B cell (primary cell): ENCODE data around the gene COL4A1. TPM values are rescaled to one million over a fixed set of nuclear protein-coding genes. Genes with fewer than 3 reads are reported as not detected.
"Not testable (repeated sequence)": the region's sequence is repeated elsewhere in the genome, so short reads cannot be mapped to it uniquely, and the experiment has no call there.

Source experiments
- ATAC-seq: fragments of 200-7000 bp; cut with Tn5 transposase; one replicate; pipeline ENCODE4 v1.10.0; 2021; ENCODE audit warnings: low read depth, mild to moderate bottlenecking, moderate number of reproducible peaks, moderate library complexity
- CTCF ChIA-PET: fragments of 350-600 bp; sonication (Branson Sonifier 250); formaldehyde crosslinking; loops from one replicate; lab custom pipeline; 2021; ENCODE audit warnings: antibody characterized with exemption, inconsistent platforms; lab: Charles Lee
- POLR2A ChIA-PET: fragments of 350-600 bp; sonication (Branson Sonifier 250); formaldehyde crosslinking; loops from one replicate; lab custom pipeline; 2021; ENCODE audit warnings: antibody characterized with exemption; lab: Charles Lee
- DNase-seq: peaks from one replicate; pipeline ENCODE4 v3.0.0; 2013
- H2AFZ ChIP-seq: 2 replicates; pipeline ENCODE4 v1.6.1; 2012; ENCODE audit warnings: mild to moderate bottlenecking, low read depth, low read length; ENCODE audit not compliant: insufficient read depth, poor library complexity, severe bottlenecking
- H3K27ac ChIP-seq, 2 donors: 1 replicate in 1 of 2; 2 replicates in 1 of 2; pipeline ENCODE4 v1.5.1; 2012 to 2013; ENCODE audit warnings: low read length in 2 of 2, mild to moderate bottlenecking in 2 of 2, moderate library complexity in 1 of 2
- H3K27me3 ChIP-seq, 4 experiments: fragments of 200-600 bp in 1 of 4; sonication (generic) in 1 of 4; replicated peaks in 1 of 4; 1 replicate in 2 of 4; 2 replicates in 2 of 4; pipeline versions ENCODE4 v1.6.1 to v1.7.0; 2013 to 2016; ENCODE audit warnings: low read length in 3 of 4, mild to moderate bottlenecking in 2 of 4, mixed read lengths in 1 of 4, moderate library complexity in 1 of 4; ENCODE audit not compliant: insufficient read depth in 4 of 4, control insufficient read depth in 3 of 4; ENCODE audit errors: control extremely low read depth in 1 of 4
- H3K36me3 ChIP-seq, 2 experiments: replicated peaks in 1 of 2; 1 replicate in 1 of 2; 2 replicates in 1 of 2; pipeline versions ENCODE4 v1.6.1 to v1.7.1; 2013; ENCODE audit warnings: low read length in 1 of 2; ENCODE audit not compliant: insufficient read depth in 2 of 2, control insufficient read depth in 1 of 2; ENCODE audit errors: control extremely low read depth in 1 of 2, extremely low read depth in 1 of 2
- H3K4me1 ChIP-seq, 2 donors: fragments of 200-600 bp in 1 of 2; sonication (generic) in 1 of 2; 1 replicate in 1 of 2; 2 replicates in 1 of 2; pipeline versions ENCODE4 v1.5.1 to v1.6.1; 2013 to 2017; ENCODE audit warnings: low read length in 2 of 2; ENCODE audit not compliant: control insufficient read depth in 2 of 2, insufficient read depth in 2 of 2
- H3K4me2 ChIP-seq: replicated peaks from 2 replicates; pipeline ENCODE3; 2012; ENCODE audit warnings: mild to moderate bottlenecking, low read depth, low read length; ENCODE audit not compliant: poor library complexity, severe bottlenecking
- H3K4me3 ChIP-seq, 5 experiments: fragments of 200-600 bp in 1 of 5; sonication (generic) in 1 of 5; 1 replicate in 3 of 5; 2 replicates in 2 of 5; pipeline versions ENCODE4 v1.5.1 to v1.7.0; 2011 to 2016; ENCODE audit warnings: low read length in 4 of 5, mild to moderate bottlenecking in 4 of 5, low read depth in 2 of 5, control low read depth in 1 of 5, moderate library complexity in 1 of 5; ENCODE audit not compliant: insufficient read depth in 1 of 5; ENCODE audit errors: control extremely low read depth in 1 of 5, extremely low read depth in 1 of 5
- H3K79me2 ChIP-seq: fragments of 200-600 bp; sonication (generic); one replicate; pipeline ENCODE4 v1.6.0; 2016; ENCODE audit warnings: low read length; ENCODE audit not compliant: control insufficient read depth, insufficient read depth
- H3K9ac ChIP-seq: fragments of 200-600 bp; sonication (generic); 2 replicates; pipeline ENCODE4 v1.6.1; 2017; ENCODE audit warnings: mild to moderate bottlenecking, low read length, moderate library complexity
- H3K9me3 ChIP-seq, 3 donors: one replicate each; pipeline versions ENCODE4 v1.6.1 to v1.7.1; 2013; ENCODE audit warnings: low read length in 2 of 3; ENCODE audit not compliant: control insufficient read depth in 2 of 3, insufficient read depth in 1 of 3; ENCODE audit errors: control extremely low read depth in 1 of 3
- H4K20me1 ChIP-seq: 2 replicates; pipeline ENCODE4 v1.6.0; 2012; ENCODE audit warnings: mild to moderate bottlenecking, low read length; ENCODE audit not compliant: insufficient read depth, control insufficient read depth, poor library complexity, severe bottlenecking
- H3K27ac Mint-ChIP-seq: one replicate; pipeline ENCODE4 v1.8.0; 2021; ENCODE audit warnings: mixed read lengths
- H3K27me3 Mint-ChIP-seq: one replicate; pipeline ENCODE4 v1.8.0; 2021; ENCODE audit warnings: mixed read lengths
- H3K4me1 Mint-ChIP-seq: one replicate; pipeline ENCODE4 v1.8.0; 2021; ENCODE audit warnings: mixed read lengths
- H3K4me3 Mint-ChIP-seq: one replicate; pipeline ENCODE4 v1.8.0; 2021; ENCODE audit warnings: mixed read lengths
- H3K9me3 Mint-ChIP-seq: one replicate; pipeline ENCODE4 v1.8.0; 2022; ENCODE audit warnings: mixed read lengths; ENCODE audit not compliant: insufficient read depth
- CTCF ChIP-seq: fragments of 200-600 bp; IDR thresholded peaks from one replicate; pipeline ENCODE4 v1.8.0; 2022; ENCODE audit warnings: antibody characterized with exemption, mild to moderate bottlenecking
- EZH2 ChIP-seq: IDR thresholded peaks from 2 replicates; pipeline ENCODE4 v1.6.1; 2012; ENCODE audit warnings: borderline replicate concordance, low read depth, mild to moderate bottlenecking, moderate library complexity, low read length; ENCODE audit not compliant: insufficient read depth, poor library complexity, severe bottlenecking
- WGBS: methylation state at CpG from one replicate; pipeline ENCODE4 v1.1.5; 2013; ENCODE audit warnings: missing lambda C conversion rate; ENCODE audit not compliant: insufficient coverage; 5-methylcytosine and 5-hydroxymethylcytosine counted together
- intact Hi-C: fragments of 100-400 bp; cut with micrococcal nuclease; formaldehyde crosslinking; loops from one replicate; pipeline ENCODE4 v1.10.0; 2022
- polyA plus RNA-seq: library from polyadenylated mRNA; depleted of rRNA; stranded (reverse); fragments of >200 nt; gene quantifications from 2 replicates; pipeline ENCODE4 v1.2.3, GENCODE V29; 2012
- total RNA-seq, 2 donors: library from RNA; stranded (reverse); fragments of 120-200 nt in 1 of 2; gene quantifications; 1 replicate in 1 of 2; 2 replicates in 1 of 2; pipeline versions ENCODE4 v1.2.3 to v1.2.4, GENCODE V29; 2013 to 2022

COL4A1 gene
- total and polyA plus RNA-seq, 2 donors (not counting 1 experiment from before 2014, with no cell fraction given), result not detected

GRCh38 chr13:110316196-110316595 lies 9.2 kb upstream of the COL4A1 start:
- no peaks in the 10 kb centered on the region for H4K20me1 ChIP-seq
- Mint-ChIP-seq H3K4me1 (no peaks in the 10 kb centered on the region), H3K27ac (no peak overlapping the region), H3K27me3 (peaks cover 29% of the 10 kb centered on the region), H3K9me3 (no peaks in the 10 kb centered on the region), H3K4me3 (no peak overlapping the region)
- H3K27me3 ChIP-seq, result peaks cover 0 to 16% (median 2%) of the 10 kb centered on the region in 4 experiments
- H3K4me1 ChIP-seq, result no peaks in the 10 kb centered on the region
- H3K36me3 ChIP-seq, result no peaks in the 10 kb centered on the region
- H3K79me2 ChIP-seq, result no peaks in the 10 kb centered on the region
- DNase-seq, result no peak
- 93% methylated on average over 10 of the region's 10 CpGs for WGBS
- CTCF ChIA-PET, result no interaction called here
- TF ChIP-seq CTCF (no peak), EZH2 (no peak)
- POLR2A ChIA-PET, result no interaction called here
- H3K27ac ChIP-seq, result no peak overlapping the region
- peaks cover 0 to 9% (median 0%) of the 10 kb centered on the region in 3 donors for H3K9me3 ChIP-seq
- H3K4me2 ChIP-seq, result no peak overlapping the region
- H2AFZ ChIP-seq, result no peak overlapping the region
- intact Hi-C loops, result no loop called here
- no peak overlapping the region for H3K4me3 ChIP-seq
- ATAC-seq, result no peak
- H3K9ac ChIP-seq, result no peak overlapping the region

DNA sequence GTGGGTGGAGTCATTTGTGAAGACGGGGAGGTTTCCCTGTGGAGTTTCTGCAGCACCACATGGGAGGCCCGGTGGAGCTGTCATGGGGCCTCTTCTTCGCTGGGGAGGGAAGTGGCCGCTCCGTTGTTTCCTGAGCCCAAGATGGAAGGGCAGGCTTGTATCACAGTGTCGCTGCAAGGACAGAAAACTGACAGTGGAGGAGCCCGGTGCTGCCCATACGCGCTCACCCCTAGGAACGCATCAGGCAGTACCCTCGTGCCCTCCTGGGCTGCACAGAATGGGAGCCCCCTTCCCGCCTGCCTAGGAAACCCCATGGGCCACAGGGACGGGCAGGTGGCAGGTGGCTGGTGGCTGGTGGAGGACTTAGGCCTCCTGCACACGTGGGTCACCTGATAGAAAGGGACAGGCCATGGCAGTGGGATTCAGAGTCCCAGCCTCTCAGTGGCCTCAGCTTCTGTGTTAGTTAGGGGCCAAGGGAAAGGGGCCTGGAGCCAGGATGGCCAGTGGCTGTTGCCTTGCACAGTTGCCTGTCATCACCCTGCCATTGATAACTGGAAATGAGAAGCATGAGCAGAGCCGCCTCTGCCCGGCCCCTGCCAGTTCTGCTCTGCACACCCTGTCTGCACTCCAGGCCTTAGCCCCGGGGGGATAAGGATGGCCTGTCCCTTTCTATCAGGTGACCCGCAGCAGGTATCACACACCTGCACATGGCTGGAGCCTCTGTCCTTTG lies 7.7 kb upstream of the COL4A1 start:
- intact Hi-C loops, result no loop called here
- Histone ChIP-seq H3K79me2 (no peaks in the 10 kb centered on the region), H3K4me2 (no peak overlapping the region), H3K27ac (no peak overlapping the region), H2AFZ (no peak overlapping the region), H3K27me3 (peaks cover 0 to 28% (median 3%) of the 10 kb centered on the region in 4 experiments), H3K9ac (no peak overlapping the region), H3K9me3 (peaks cover 0 to 7% (median 0%) of the 10 kb centered on the region in 3 donors), H4K20me1 (no peaks in the 10 kb centered on the region), H3K4me3 (no peak overlapping the region), H3K4me1 (no peaks in the 10 kb centered on the region), H3K36me3 (no peaks in the 10 kb centered on the region)
- Mint-ChIP-seq H3K4me3 (no peak overlapping the region), H3K9me3 (no peaks in the 10 kb centered on the region), H3K4me1 (no peaks in the 10 kb centered on the region), H3K27ac (no peak overlapping the region), H3K27me3 (peaks cover 41% of the 10 kb centered on the region)
- ChIA-PET CTCF (no interaction called here), POLR2A (no interaction called here)
- ATAC-seq, result no peak
- TF ChIP-seq CTCF, result no peak
- TF ChIP-seq EZH2, result no peak
- 82% methylated on average over 18 of the region's 18 CpGs for WGBS
- no peak for DNase-seq

- H3K9me3 ChIP-seq, H3K4me3 ChIP-seq, DNase-seq, POLR2A ChIA-PET, H3K9ac ChIP-seq, H3K4me1 Mint-ChIP-seq, H4K20me1 ChIP-seq, H3K4me2 ChIP-seq, H3K27ac ChIP-seq, H3K4me3 Mint-ChIP-seq, H3K27ac Mint-ChIP-seq, CTCF ChIA-PET, H3K4me1 ChIP-seq, intact Hi-C loops, H3K36me3 ChIP-seq, ATAC-seq, H2AFZ ChIP-seq, H3K79me2 ChIP-seq, H3K9me3 Mint-ChIP-seq: not testable (repeated sequence)
- peaks cover 46% of the 10 kb centered on the region for H3K27me3 Mint-ChIP-seq
- 63% methylated on average over 7 of the region's 16 CpGs for WGBS
- H3K27me3 ChIP-seq, result peaks cover 0 to 35% (median 5%) of the 10 kb centered on the region in 4 experiments
Measured at GRCh38 chr13:110313733-110314132, 6.8 kb upstream of the COL4A1 start.
